ENCODE results near the gene CPT1A.

GRCh38 chr11:68812526-68812925 lies 29.2 kb downstream of the CPT1A start:
- TF ChIP-seq GATA3 (IDR thresholded peaks at IDR 0.05; ENCODE audit: low read depth, low read length) (no peak), GATA2 (IDR thresholded peaks at IDR 0.05; ENCODE audit: low read depth, low read length) (no peak)

Measured in SH-SY5Y (cell line).